ENCODE data around the gene MYO9B. TPM values are rescaled to one million over a fixed set of nuclear protein-coding genes. Genes with fewer than 3 reads are reported as not detected.

The MYO9B gene
- total RNA-seq, 1 donor, result 96.6 TPM

- peak overlapping the region; percentile 95 for H3K4me2 ChIP-seq (ENCODE audit: insufficient read depth, low read length)
- DNase-seq (ENCODE audit: insufficient read length, low spot score, missing footprints), result peak; percentile 94
- peak overlapping the region; percentile 81 for H3K4me3 ChIP-seq (ENCODE audit: insufficient read depth, low read length)
- peak overlapping the region; percentile 79 for H3K27ac ChIP-seq (ENCODE audit: low read depth, low read length)
- peak overlapping the region; percentile 23 for H2AFZ ChIP-seq (ENCODE audit: low read length)
- peaks cover 10% of the 10 kb centered on the region for H3K36me3 ChIP-seq (ENCODE audit: insufficient read depth, low read length)
- no peaks in the 10 kb centered on the region for H3K27me3 ChIP-seq (ENCODE audit: insufficient read depth, low read length)
- peaks cover 49% of the 10 kb centered on the region for H3K4me1 ChIP-seq (ENCODE audit: insufficient read depth, low read length)
- peaks cover 22% of the 10 kb centered on the region for H4K20me1 ChIP-seq (ENCODE audit: insufficient read depth, low read length)
- no peaks in the 10 kb centered on the region for H3K9me3 ChIP-seq (ENCODE audit: low read depth, low read length)
- TF ChIP-seq, protein P1, sequence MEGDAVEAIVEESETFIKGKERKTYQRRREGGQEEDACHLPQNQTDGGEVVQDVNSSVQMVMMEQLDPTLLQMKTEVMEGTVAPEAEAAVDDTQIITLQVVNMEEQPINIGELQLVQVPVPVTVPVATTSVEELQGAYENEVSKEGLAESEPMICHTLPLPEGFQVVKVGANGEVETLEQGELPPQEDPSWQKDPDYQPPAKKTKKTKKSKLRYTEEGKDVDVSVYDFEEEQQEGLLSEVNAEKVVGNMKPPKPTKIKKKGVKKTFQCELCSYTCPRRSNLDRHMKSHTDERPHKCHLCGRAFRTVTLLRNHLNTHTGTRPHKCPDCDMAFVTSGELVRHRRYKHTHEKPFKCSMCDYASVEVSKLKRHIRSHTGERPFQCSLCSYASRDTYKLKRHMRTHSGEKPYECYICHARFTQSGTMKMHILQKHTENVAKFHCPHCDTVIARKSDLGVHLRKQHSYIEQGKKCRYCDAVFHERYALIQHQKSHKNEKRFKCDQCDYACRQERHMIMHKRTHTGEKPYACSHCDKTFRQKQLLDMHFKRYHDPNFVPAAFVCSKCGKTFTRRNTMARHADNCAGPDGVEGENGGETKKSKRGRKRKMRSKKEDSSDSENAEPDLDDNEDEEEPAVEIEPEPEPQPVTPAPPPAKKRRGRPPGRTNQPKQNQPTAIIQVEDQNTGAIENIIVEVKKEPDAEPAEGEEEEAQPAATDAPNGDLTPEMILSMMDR (IDR thresholded peaks at IDR 0.05; ENCODE audit: extremely low read depth, low read depth, low read length), result no peak
- peaks cover 69% of the 10 kb centered on the region for H3K79me2 ChIP-seq (ENCODE audit: insufficient read depth, low read length)
Measured at GRCh38 chr19:17075864-17076542, 426 bp downstream of the MYO9B start.

DNA sequence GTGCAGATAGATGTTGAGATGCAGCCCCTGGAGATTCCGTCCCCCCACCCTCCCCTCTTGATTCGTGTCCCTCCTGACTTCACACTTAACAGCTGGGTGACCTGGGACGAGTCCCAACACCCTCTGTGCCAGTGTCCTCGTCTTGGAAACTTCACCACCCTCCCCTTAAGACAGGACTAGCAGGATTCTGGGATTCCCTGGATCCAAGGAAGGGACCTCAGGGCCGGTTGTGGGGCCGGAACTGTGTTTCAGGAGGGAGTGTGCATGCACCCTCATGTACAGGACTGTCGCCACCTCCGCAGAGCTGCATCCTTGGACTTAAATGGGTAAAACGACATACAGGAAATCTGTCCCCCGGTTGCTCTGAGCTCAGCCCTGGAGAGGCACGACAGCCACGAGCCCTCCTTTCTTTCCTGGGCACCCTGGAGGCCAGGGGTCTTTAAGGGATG lies 990 bp downstream of the MYO9B start:
- peaks cover 10% of the 10 kb centered on the region for H3K36me3 ChIP-seq (ENCODE audit: insufficient read depth, low read length)
- no peaks in the 10 kb centered on the region for H3K27me3 ChIP-seq (ENCODE audit: insufficient read depth, low read length)
- H4K20me1 ChIP-seq (ENCODE audit: insufficient read depth, low read length), result peaks cover 23% of the 10 kb centered on the region
- TF ChIP-seq, protein P1 (IDR thresholded peaks at IDR 0.05; ENCODE audit: extremely low read depth, low read depth, low read length), result no peak
- H2AFZ ChIP-seq (ENCODE audit: low read length), result peak overlapping the region; percentile 9
- peak overlapping the region; percentile 81 for H3K4me3 ChIP-seq (ENCODE audit: insufficient read depth, low read length)
- no peaks in the 10 kb centered on the region for H3K9me3 ChIP-seq (ENCODE audit: low read depth, low read length)
- H3K4me1 ChIP-seq (ENCODE audit: insufficient read depth, low read length), result peaks cover 49% of the 10 kb centered on the region
- H3K79me2 ChIP-seq (ENCODE audit: insufficient read depth, low read length), result peaks cover 74% of the 10 kb centered on the region
- peak overlapping the region; percentile 79 for H3K27ac ChIP-seq (ENCODE audit: low read depth, low read length)
- H3K4me2 ChIP-seq (ENCODE audit: insufficient read depth, low read length), result peak overlapping the region; percentile 95
- no peak for DNase-seq (ENCODE audit: insufficient read length, low spot score, missing footprints)

DNA sequence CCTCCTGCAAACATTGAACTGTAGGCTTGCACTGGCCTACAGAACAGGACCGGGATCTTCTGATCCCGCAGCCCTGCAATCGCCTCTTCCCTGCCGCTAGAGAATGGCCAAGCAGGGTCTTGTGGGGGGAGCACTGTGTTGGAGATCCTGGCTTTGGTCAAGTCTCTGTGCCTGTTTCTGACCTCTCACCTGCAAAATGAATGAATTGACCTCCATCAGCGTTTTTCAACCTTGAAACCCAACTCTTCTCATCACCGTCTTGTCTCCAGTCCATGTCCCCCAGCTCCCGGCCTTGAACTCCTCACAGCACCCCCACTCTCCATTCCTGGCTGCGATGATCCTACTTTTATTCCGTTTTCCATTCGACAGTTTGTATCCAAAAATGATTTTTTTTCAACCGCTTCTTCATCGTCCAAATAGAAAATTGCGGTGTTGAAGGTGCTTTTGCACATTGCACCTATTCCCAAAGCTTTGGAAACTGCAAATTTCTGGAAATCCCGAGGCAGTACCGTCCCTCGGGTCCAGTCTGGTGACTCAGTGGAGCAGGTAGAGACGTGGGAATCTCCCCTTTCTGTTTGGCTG lies 2.0 kb downstream of the MYO9B start:
- peaks cover 28% of the 10 kb centered on the region for H4K20me1 ChIP-seq (ENCODE audit: insufficient read depth, low read length)
- H3K36me3 ChIP-seq (ENCODE audit: insufficient read depth, low read length), result peaks cover 15% of the 10 kb centered on the region
- peaks cover 56% of the 10 kb centered on the region for H3K4me1 ChIP-seq (ENCODE audit: insufficient read depth, low read length)
- H3K9me3 ChIP-seq (ENCODE audit: low read depth, low read length), result no peaks in the 10 kb centered on the region
- peaks cover 84% of the 10 kb centered on the region for H3K79me2 ChIP-seq (ENCODE audit: insufficient read depth, low read length)
- H2AFZ ChIP-seq (ENCODE audit: low read length), result no peak overlapping the region
- peak overlapping the region; percentile 81 for H3K4me3 ChIP-seq (ENCODE audit: insufficient read depth, low read length)
- TF ChIP-seq, protein P1 (IDR thresholded peaks at IDR 0.05; ENCODE audit: extremely low read depth, low read depth, low read length), result no peak
- DNase-seq (ENCODE audit: insufficient read length, low spot score, missing footprints), result no peak
- H3K27ac ChIP-seq (ENCODE audit: low read depth, low read length), result peak overlapping the region; percentile 95
- peak overlapping the region; percentile 95 for H3K4me2 ChIP-seq (ENCODE audit: insufficient read depth, low read length)
- H3K27me3 ChIP-seq (ENCODE audit: insufficient read depth, low read length), result no peaks in the 10 kb centered on the region
